SU-DHL-6 (cell line): ENCODE data around the gene ETFRF1.

Source experiments
- H2AFZ ChIP-seq: fragments of 200-600 bp; sonication (generic); 2 replicates; pipeline ENCODE4 v1.6.1; 2014; ENCODE audit warnings: low read depth, mild to moderate bottlenecking, moderate library complexity, mixed read lengths, antibody characterized with exemption, low read length; ENCODE audit not compliant: severe bottlenecking
- H3F3A ChIP-seq: fragments of 200-600 bp; shearing (Covaris generic); 2 replicates; pipeline ENCODE4 v1.6.0; 2016; ENCODE audit warnings: antibody characterized with exemption, mild to moderate bottlenecking; ENCODE audit not compliant: insufficient read depth
- H3K27ac ChIP-seq: fragments of 200-600 bp; sonication (generic); 2 replicates; pipeline ENCODE4 v1.5.1; 2016; ENCODE audit warnings: low read depth, mild to moderate bottlenecking, low read length, moderate library complexity, mixed read lengths
- H3K27me3 ChIP-seq: fragments of 200-600 bp; sonication (generic), shearing (Covaris generic); 2 replicates; pipeline ENCODE4 v1.6.0; 2014; ENCODE audit warnings: mild to moderate bottlenecking, low read length
- H3K36me3 ChIP-seq: fragments of 200-600 bp; sonication (generic); 2 replicates; pipeline ENCODE4 v1.6.1; 2014; ENCODE audit warnings: mild to moderate bottlenecking, low read length, mixed read lengths
- H3K4me2 ChIP-seq: fragments of 300-600, 200-600 bp; shearing (Covaris generic), sonication (generic); 2 replicates; pipeline ENCODE4 v1.6.0; 2014; ENCODE audit warnings: low read length, low read depth, mild to moderate bottlenecking; ENCODE audit not compliant: poor library complexity, severe bottlenecking
- H3K4me3 ChIP-seq: fragments of 200-600 bp; sonication (generic); 2 replicates; pipeline ENCODE4 v1.5.1; 2014; ENCODE audit warnings: antibody characterized with exemption, low read length, mild to moderate bottlenecking, mixed read lengths; ENCODE audit not compliant: insufficient read depth, poor library complexity, severe bottlenecking
- H3K79me2 ChIP-seq: fragments of 200-600 bp; sonication (generic); 2 replicates; pipeline ENCODE4 v1.6.1; 2014; ENCODE audit warnings: mild to moderate bottlenecking, low read length, moderate library complexity; ENCODE audit not compliant: insufficient read depth
- H3K9ac ChIP-seq: fragments of 200-600 bp; sonication (generic); 2 replicates; pipeline ENCODE4 v1.7.0; 2014; ENCODE audit warnings: mild to moderate bottlenecking, low read length
- H3K9me2 ChIP-seq: fragments of 200-600 bp; sonication (generic); replicated peaks from 2 replicates; pipeline ENCODE4 v1.6.1; 2014; ENCODE audit warnings: low read length; ENCODE audit not compliant: insufficient read depth
- H3K9me3 ChIP-seq: fragments of 200-600 bp; sonication (generic); 2 replicates; pipeline ENCODE4 v1.6.1; 2014; ENCODE audit warnings: low read length, mixed read lengths; ENCODE audit not compliant: insufficient read depth
- H4K20me1 ChIP-seq: fragments of 200-600 bp; sonication (generic); 2 replicates; pipeline ENCODE4 v1.6.1; 2014; ENCODE audit warnings: low read depth, mild to moderate bottlenecking, antibody characterized with exemption, low read length, moderate library complexity, mixed read lengths
- EZH2phosphoT487 ChIP-seq: fragments of 200-600 bp; sonication (generic), shearing (Covaris generic); conservative IDR thresholded peaks from 2 replicates; pipeline ENCODE4 v1.6.1; 2018; ENCODE audit warnings: mild to moderate bottlenecking, antibody characterized with exemption, low read length, moderate library complexity, mixed read lengths
- TF ChIP-seq, protein P1 (sequence below): fragments of 200-600 bp; sonication (generic); IDR thresholded peaks from one replicate; pipeline ENCODE4 v1.5.1; 2017; ENCODE audit warnings: antibody characterized with exemption, mild to moderate bottlenecking, low read length, moderate library complexity; ENCODE audit not compliant: insufficient read depth, poor library complexity, severe bottlenecking

The ETFRF1 gene

DNA sequence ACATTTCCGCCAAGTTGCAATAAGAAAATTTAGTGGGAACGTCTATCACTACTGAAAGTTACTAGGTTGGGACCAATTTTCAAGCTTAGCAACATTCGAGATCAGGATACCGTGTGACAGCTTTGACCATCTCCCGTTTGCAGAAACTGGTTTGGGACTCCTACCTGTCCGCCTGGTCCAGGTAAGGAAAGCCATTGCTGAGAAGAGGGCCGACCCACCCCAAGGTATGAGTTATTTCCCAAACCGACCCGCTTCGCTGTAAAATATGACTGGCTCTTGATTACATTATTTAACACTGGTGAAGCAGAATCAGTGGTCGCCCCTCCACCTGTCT, 348 bp upstream of the ETFRF1 start:
- Histone ChIP-seq H4K20me1 (no peaks in the 10 kb centered on the region), H3K79me2 (no peaks in the 10 kb centered on the region), H3K27me3 (no peaks in the 10 kb centered on the region), H3K9me2 (no peaks in the 10 kb centered on the region), H2AFZ (peak overlapping the region; percentile 61), H3K4me3 (peak overlapping the region; percentile 71), H3K9ac (0 out of 2 replicates have a peak overlapping the region, but pooled peaks have one; percentile 62), H3K4me2 (peak overlapping the region; percentile 60), H3K36me3 (no peaks in the 10 kb centered on the region), H3F3A (no peaks in the 10 kb centered on the region), H3K27ac (no peak overlapping the region), H3K9me3 (no peaks in the 10 kb centered on the region)
- no peak for TF ChIP-seq EZH2phosphoT487
- TF ChIP-seq, protein P1, sequence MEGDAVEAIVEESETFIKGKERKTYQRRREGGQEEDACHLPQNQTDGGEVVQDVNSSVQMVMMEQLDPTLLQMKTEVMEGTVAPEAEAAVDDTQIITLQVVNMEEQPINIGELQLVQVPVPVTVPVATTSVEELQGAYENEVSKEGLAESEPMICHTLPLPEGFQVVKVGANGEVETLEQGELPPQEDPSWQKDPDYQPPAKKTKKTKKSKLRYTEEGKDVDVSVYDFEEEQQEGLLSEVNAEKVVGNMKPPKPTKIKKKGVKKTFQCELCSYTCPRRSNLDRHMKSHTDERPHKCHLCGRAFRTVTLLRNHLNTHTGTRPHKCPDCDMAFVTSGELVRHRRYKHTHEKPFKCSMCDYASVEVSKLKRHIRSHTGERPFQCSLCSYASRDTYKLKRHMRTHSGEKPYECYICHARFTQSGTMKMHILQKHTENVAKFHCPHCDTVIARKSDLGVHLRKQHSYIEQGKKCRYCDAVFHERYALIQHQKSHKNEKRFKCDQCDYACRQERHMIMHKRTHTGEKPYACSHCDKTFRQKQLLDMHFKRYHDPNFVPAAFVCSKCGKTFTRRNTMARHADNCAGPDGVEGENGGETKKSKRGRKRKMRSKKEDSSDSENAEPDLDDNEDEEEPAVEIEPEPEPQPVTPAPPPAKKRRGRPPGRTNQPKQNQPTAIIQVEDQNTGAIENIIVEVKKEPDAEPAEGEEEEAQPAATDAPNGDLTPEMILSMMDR: no peak

DNA sequence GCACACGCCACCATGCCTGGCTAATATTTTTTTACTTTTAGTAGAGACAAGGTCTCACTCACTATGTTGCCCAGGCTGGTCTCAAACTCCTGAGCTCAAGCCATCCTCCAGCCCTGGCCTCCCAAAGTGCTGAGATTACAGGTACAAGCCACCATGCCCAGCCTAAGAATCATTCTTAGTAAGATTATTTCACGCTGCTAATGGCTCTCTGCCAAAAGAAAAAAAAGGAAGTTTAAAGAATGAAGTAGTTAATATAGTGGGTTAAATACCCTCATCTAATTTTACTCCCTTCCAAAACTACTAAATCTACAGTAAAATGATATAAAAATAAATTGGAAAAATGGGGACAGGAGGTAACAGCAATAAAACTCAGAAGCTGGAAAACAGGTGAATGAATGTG, 2.6 kb downstream of the ETFRF1 start:
- H3K36me3 ChIP-seq: no peaks in the 10 kb centered on the region
- no peak overlapping the region for H3K27ac ChIP-seq
- H3K4me3 ChIP-seq: no peak overlapping the region
- no peak overlapping the region for H3K4me2 ChIP-seq
- H3K79me2 ChIP-seq: no peaks in the 10 kb centered on the region
- no peaks in the 10 kb centered on the region for H3K27me3 ChIP-seq
- H4K20me1 ChIP-seq: no peaks in the 10 kb centered on the region
- no peaks in the 10 kb centered on the region for H3K9me2 ChIP-seq
- H3F3A ChIP-seq: no peaks in the 10 kb centered on the region
- no peak for TF ChIP-seq EZH2phosphoT487
- TF ChIP-seq, protein P1: no peak
- no peaks in the 10 kb centered on the region for H3K9me3 ChIP-seq
- no peak overlapping the region for H3K9ac ChIP-seq
- no peak overlapping the region for H2AFZ ChIP-seq

DNA sequence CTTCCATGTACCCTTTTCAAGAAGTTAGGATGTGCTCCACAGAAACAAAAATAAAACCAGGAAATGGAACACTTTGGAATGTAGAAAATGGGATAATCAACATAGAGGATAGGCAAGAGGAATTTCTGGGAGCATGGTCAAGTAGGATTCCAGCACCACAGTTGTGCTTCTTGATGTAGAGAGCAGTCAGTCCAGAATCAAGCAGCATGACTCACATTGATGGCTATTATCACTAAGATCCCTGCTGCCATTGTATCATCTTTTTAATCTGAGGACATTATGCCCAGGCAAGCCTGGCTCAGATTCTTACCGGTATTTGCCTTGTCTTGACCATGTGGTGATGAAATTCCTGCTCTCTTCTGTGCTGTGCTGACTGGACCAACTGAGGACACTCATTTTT, 5.7 kb downstream of the ETFRF1 start:
- no peaks in the 10 kb centered on the region for H3K9me3 ChIP-seq
- H3F3A ChIP-seq: no peaks in the 10 kb centered on the region
- no peaks in the 10 kb centered on the region for H3K36me3 ChIP-seq
- H4K20me1 ChIP-seq: no peaks in the 10 kb centered on the region
- no peak overlapping the region for H3K4me2 ChIP-seq
- no peak overlapping the region for H3K9ac ChIP-seq
- no peak for TF ChIP-seq EZH2phosphoT487
- TF ChIP-seq, protein P1: no peak
- H3K27me3 ChIP-seq: no peaks in the 10 kb centered on the region
- no peaks in the 10 kb centered on the region for H3K79me2 ChIP-seq
- H3K27ac ChIP-seq: no peak overlapping the region
- H3K9me2 ChIP-seq: no peaks in the 10 kb centered on the region
- no peak overlapping the region for H3K4me3 ChIP-seq
- H2AFZ ChIP-seq: no peak overlapping the region

DNA sequence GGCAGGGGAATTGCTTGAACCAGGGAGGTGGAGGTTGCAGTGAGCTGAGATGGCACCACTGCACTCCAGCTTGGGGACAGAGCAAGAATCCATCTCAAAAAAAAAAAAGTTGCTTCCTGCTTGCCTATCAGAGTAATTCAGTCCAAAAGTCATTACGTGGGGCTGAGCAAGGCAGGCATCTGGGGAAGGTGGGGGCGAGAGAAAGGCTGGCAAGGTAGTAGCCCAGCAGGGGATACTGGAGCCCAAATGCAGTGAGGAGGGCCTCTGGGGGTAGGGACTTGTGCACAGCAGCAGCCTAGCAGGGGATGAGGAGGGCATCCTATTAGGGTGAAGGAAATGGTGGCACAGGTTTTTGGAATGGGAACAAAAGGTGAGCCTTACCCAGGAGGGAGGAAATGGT, 7.1 kb downstream of the ETFRF1 start:
- no peaks in the 10 kb centered on the region for H3K9me3 ChIP-seq
- no peaks in the 10 kb centered on the region for H3K79me2 ChIP-seq
- no peak overlapping the region for H3K4me2 ChIP-seq
- no peaks in the 10 kb centered on the region for H4K20me1 ChIP-seq
- H3K9ac ChIP-seq: no peak overlapping the region
- H3K4me3 ChIP-seq: no peak overlapping the region
- no peaks in the 10 kb centered on the region; the same call in 1 of the 2 replicates for H3F3A ChIP-seq
- H2AFZ ChIP-seq: no peak overlapping the region
- no peaks in the 10 kb centered on the region for H3K9me2 ChIP-seq
- H3K36me3 ChIP-seq: no peaks in the 10 kb centered on the region
- H3K27ac ChIP-seq: no peak overlapping the region
- no peak for TF ChIP-seq EZH2phosphoT487
- TF ChIP-seq, protein P1: no peak
- H3K27me3 ChIP-seq: no peaks in the 10 kb centered on the region
